C4-2B (cell line): Measurements from ENCODE around the gene SDR39U1.

Source experiments
- CTCF ChIP-seq: fragments of 450-650 bp; conservative IDR thresholded peaks from 2 replicates; pipeline ENCODE4 v1.5.1; 2017; ENCODE audit warnings: mild to moderate bottlenecking
- ZFX ChIP-seq: fragments of 450-650 bp; IDR thresholded peaks from 2 replicates; pipeline ENCODE4 v1.6.1; 2017

GRCh38 chr14:24409956-24410355 is 32.6 kb downstream of the SDR39U1 start:
- no peak for TF ChIP-seq CTCF
- no peak for TF ChIP-seq ZFX
